Fibroblast of mammary gland (primary cell): ENCODE results near the gene KCNN1.

ENCODE experiments used
- DNase-seq: peaks from one replicate; pipeline ENCODE4 v3.0.0-alpha.2; 2010; ENCODE audit warnings: low read depth
- H3K4me3 ChIP-seq: 2 replicates; pipeline ENCODE4 v1.5.1; 2011; ENCODE audit warnings: low read depth, mild to moderate bottlenecking, low read length, moderate library complexity; ENCODE audit not compliant: control insufficient read depth
- TF ChIP-seq, protein P1 (sequence below): conservative IDR thresholded peaks from 2 replicates; pipeline ENCODE4 v1.5.1; 2011; ENCODE audit warnings: low read depth, low read length, inconsistent platforms; ENCODE audit not compliant: control insufficient read depth, insufficient read depth

Gene KCNN1

DNA sequence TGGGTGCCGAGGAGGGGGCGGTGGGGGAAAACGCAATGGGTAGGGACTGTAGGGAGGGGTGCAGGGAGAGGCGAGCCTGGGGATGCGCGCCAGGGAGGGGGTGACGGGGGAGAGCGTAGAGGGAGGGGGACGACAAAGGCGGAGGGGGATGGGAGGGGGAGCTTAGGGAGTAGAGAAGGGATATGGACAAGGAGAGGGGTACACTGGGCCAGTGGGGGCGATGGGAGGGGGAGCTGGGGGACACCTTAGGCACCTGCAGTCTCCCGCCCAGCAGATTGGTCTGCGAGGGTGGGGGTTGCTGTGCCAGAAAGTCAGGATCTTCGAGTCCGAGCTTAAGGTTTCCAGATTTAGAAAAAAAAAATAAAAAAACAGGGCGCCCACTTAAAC is 18.4 kb upstream of the KCNN1 start:
- DNase-seq, result no peak
- H3K4me3 ChIP-seq, result peak overlapping the region; percentile 36
- TF ChIP-seq, protein P1, sequence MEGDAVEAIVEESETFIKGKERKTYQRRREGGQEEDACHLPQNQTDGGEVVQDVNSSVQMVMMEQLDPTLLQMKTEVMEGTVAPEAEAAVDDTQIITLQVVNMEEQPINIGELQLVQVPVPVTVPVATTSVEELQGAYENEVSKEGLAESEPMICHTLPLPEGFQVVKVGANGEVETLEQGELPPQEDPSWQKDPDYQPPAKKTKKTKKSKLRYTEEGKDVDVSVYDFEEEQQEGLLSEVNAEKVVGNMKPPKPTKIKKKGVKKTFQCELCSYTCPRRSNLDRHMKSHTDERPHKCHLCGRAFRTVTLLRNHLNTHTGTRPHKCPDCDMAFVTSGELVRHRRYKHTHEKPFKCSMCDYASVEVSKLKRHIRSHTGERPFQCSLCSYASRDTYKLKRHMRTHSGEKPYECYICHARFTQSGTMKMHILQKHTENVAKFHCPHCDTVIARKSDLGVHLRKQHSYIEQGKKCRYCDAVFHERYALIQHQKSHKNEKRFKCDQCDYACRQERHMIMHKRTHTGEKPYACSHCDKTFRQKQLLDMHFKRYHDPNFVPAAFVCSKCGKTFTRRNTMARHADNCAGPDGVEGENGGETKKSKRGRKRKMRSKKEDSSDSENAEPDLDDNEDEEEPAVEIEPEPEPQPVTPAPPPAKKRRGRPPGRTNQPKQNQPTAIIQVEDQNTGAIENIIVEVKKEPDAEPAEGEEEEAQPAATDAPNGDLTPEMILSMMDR, result no peak

DNA sequence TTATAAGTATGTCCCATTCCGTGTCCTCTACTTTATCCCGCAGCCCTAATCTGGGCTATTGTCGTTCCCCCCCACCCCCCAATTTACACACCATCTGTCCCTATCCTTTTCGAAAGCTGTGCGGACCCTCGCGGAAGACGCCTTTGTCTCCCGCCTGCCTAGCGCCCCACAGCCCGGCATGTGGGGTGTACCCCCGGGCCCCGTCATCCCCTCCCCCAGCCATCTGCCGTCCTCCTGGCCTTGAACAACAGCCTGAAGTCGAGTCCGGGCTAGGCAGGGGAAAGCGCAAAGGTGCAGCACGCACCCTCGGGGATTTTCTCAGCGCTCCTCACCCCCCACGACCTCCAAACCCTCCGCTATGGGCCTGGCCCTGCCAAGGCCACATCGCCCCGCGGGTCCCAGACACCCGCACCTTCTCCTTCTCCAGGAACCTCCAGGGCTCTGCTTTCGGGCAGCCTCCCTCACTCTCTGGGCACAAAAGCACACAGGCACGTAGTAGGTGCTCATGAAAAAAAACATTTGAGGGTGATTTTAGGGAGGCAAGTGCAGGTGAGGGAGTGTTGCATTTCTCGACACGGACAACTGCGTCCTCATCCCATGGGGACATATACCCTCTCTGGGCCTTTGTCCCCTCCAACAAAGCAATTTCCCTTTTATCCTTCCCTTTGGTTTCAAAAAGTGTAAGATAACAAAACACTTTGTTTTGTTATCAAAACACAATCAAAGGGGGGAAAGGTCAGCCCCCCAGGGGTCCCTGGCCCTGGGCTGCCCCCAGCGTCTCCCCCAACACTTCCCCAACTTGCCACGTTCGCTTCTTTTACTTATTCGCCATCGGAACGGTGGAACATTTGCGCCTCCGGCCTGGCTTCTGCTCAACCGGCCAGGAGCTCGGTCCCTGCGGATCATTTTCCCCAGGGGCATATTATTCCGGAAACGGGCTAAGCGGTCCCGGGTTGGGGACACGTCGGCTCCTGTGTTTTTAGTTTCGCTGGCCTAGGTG is 17.7 kb upstream of the KCNN1 start:
- no peak overlapping the region for H3K4me3 ChIP-seq
- no peak for DNase-seq
- TF ChIP-seq, protein P1, result no peak

DNA sequence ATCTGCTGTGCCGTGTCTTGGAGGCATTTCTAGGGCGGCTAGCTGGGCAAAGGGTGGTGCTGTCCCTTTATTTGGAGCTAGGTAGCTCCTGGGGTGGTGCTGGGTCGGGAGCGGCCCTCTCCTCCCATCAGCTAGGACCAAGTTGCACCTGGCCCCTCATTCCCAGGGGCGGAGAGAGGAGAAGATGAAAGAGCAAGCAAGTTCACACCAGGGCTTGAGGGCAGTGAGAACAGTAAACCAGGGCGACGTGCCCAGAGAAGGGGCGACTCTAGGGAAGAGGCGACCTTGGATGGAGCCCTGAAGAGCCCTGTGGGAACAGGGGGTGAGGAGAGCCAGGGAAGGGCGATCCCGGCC is 17.0 kb upstream of the KCNN1 start:
- TF ChIP-seq, protein P1, result no peak
- no peak overlapping the region for H3K4me3 ChIP-seq
- DNase-seq, result no peak

DNA sequence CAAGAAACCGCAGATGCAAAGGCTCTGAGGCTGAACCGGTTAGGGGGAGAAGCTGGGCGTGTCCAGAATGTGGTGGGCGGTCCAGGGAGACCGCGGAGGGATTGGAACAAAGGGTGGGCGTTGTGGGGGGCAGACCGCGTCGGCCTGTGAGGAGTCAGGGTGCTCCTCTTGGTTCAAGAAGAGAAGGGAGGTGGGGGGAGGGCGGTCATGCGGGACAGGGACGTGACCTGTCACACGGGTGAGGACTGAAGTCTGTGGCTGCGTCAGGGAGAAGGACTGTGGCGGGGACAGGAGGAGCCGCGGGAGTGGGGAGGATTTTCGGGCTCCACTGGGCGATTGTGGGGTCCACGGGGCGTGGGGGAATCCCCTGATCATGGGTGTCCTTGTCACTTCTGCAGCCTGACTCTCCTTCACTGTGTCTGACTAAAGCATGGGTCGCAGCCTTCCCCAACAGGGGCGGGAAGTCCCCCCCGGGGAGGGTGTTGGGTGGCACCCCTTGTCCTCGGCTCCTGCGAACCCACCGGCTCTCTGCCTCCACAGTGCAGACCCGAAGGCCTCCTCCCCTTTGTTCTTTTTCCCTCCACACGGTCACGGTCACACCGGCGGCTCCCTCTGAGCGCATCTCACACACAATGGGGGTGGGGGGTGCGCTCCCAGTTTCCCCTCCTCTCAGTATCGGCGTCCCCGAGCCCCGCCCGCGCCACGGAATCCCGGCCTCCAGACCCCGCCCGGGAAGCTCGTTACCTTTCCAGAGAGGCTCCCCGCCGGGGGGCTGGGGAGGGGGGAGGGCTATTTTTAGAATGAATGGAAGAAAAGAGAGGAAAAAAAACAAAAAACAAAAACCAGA is 16.4 kb upstream of the KCNN1 start:
- H3K4me3 ChIP-seq, result no peak overlapping the region
- TF ChIP-seq, protein P1, result no peak
- no peak for DNase-seq

DNA sequence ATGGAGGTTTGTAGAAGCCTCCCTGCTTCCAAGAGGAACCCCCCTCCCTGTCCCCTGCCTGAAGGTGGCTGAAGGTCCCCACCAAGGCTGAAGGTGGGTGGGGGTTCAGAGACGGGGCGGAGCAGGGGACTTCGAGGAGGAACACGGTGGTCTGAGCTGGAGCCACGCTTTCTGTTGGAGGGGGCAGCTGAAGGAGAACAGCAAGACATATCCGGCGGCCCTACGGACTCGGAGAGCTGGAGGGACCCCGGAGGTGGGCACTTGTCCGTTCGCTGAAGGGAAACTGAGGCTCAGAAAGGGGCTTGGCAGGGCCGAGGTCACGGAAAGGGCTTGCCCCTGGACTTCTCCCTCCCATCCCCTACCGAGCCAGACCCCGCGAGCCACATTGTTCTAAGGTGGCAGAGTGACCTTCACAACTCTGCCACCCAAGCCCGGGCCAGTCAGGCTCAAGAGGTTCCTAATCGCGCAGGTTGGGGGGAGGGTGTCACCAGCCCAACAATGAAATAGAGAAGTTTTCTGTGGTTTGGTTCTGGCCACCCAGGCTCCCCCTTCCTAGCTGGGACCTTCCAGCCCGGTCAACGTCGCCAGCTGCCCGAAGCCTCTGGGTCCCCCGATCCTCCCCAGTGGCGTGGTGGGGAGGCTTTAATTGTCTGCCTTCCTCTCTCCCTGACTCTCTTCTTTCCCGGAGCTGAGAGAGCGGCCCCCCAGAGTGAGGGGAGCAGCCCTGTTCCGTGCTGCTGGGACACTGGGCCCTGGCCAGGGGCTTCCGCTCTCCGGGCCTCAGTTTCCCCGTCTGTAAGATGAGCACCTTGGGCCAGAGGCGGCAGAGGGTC is 15.5 kb upstream of the KCNN1 start:
- TF ChIP-seq, protein P1, result no peak

More for the DNA sequence above, 15.5 kb upstream of the KCNN1 start:
- no peak overlapping the region for H3K4me3 ChIP-seq
- DNase-seq, result no peak
